Hematopoietic multipotent progenitor cell treated with erythropoietin and hydrocortisone succinate and interleukin-3 and kit ligand, for 17 days (in vitro differentiated cells): ENCODE results near the gene RIPOR3.
"Not testable (repeated sequence)": the region's sequence is repeated elsewhere in the genome, so short reads cannot be mapped to it uniquely, and the experiment has no call there.

Experiments
- DNase-seq: peaks from one replicate; pipeline ENCODE4 v3.0.0-alpha.2; 2015; ENCODE audit warnings: low spot score

Gene RIPOR3

DNA sequence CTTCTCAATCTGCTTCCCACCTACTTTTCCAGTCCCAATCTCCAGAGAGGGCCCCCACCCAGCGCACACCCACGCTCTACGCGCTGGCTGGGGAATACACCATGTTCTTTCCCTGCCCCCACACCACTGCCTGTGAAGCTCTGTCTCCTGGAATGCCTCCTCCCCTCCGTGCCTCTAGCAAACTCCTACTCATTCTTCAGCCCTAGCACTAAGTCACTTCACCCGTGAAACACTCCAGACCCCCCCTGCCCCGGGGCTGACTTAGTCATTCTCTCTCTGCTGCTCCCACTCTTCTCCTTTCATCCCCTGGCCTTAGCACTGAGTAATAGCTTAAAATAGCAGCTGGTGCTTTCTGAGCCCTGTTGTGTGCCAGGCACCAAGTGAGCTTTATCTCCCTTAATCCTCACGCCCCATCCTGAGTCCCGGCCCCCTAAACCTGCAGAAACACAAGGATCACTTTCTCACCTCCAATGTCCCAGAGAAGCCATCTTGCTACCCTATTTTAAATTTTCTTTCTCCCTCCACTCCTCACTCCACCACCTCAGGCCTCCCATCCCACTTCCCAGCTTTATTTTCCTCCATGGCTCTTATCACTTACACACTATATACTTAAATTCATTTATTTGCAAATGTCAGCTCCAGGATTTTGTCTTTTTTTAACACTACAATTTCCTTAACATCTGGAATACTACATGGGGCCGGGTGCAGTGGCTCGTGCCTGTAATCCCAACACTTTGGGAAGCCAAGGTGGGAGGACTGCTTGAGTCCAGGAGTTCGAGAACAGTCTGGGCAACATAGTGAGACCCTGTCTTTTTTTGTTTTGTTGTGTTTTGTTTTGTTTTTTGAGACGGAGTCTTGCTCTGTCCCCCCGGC is 33.7 kb upstream of the RIPOR3 start:
- no peak for DNase-seq

DNA sequence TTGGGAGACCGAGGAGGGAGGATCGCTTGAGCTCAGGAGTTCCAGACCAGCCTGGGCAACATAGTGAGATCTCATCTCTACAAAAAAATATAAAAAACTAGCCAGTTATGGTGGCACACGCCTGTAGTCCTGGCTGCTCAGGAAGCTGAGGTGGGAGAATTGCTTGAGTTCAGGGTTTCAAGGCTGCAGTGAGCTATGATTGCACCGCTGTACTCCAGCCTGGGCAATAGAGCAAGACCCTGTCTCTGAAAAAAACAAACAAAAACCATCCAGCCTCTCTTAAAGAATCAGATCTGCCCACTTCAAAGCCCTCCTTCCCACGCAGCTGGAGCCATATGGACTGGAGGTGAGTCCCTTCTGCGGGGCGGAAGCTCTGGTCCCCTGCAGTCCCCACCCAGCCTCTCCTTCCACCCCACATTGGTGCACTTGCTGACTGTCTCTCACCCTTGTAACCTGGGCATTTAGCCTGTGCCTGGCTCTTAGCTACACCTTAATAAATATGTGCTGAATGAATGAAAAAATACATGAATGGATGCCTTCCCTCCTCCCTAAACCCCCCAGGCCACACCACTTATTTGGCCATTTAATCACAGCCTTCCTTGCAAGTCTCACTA is 32.9 kb upstream of the RIPOR3 start:
- DNase-seq, result no peak

DNA sequence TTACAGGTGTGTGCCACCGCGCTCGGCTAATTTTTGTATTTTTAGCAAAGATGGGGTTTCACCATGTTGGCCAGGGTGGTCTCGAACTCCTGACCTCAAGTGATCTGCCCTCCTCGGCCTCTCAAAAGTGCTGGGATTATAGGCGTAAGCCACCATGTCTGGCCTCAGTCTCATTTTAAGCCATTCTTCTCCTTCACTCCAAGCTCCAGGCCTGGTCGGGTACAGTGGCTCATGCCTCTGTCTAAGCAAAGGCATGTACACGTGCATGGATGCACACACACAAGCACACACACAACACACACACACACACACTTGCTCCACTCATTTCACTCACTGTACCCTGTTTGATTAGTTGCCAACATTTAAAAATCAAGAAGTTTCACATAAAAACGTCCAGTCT is 32.3 kb upstream of the RIPOR3 start:
- no peak for DNase-seq

- DNase-seq, result no peak
Measured at GRCh38 chr20:50722424-50723155, 31.2 kb upstream of the RIPOR3 start.

DNA sequence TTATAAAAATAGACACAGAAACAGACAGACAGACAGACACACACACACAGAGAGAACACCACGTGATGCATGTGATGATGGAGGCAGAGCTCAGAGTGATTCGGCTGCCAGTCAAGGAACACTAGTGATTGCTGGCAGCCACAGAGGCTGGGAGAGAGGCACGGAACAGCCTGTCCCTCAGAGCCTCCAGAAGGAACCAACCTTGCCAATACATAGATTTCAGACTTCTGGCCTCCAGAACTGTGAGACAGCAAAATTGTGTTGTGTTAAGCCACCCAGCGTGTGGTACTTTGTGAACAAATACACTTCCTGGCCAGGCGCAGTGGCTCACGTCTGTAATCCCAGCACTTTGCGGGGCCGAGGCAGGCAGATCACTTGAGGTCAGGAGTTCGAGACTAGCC is 30.5 kb upstream of the RIPOR3 start:
- DNase-seq, result no peak

DNA sequence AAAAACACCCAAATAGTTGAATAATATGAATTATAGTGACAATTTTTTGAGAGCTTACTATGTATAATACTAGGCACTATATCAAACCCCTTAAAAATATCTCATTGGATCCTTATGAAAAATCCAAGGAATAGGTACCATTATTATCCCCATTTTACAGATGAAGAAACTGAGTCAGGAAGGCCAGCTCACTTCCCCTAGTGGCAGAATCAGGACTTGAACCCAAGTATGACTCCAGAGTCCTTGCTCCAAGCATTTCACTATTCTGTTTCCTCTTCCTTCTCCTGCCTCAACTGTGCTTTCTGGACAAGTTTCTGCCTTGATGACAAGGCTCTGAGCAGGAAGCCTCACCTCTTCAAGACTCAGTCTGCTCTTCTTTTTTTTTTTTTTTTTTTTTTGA is 29.2 kb upstream of the RIPOR3 start:
- no peak for DNase-seq

DNA sequence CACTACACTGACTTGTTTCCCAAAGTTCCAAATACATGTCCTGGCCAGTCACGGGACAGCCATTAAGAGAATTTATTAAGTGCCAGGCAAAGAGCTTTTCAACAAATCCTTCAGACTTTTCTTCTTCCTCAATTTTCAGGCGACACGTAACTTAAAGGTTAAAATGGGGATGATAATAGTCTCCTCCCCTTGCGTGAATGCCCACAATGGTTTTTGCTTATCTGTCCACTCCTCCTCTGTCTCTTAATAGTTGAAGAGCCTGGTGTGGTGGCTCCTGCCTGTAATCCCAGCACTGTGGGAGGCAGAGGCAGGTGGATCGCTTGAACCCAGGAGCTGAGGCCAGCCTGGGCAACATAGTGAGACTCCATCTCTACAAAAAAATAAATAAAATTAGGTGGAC is 28.7 kb upstream of the RIPOR3 start:
- no peak for DNase-seq

GRCh38 chr20:50719328-50719727 is 28.0 kb upstream of the RIPOR3 start:
- no peak for DNase-seq

DNA sequence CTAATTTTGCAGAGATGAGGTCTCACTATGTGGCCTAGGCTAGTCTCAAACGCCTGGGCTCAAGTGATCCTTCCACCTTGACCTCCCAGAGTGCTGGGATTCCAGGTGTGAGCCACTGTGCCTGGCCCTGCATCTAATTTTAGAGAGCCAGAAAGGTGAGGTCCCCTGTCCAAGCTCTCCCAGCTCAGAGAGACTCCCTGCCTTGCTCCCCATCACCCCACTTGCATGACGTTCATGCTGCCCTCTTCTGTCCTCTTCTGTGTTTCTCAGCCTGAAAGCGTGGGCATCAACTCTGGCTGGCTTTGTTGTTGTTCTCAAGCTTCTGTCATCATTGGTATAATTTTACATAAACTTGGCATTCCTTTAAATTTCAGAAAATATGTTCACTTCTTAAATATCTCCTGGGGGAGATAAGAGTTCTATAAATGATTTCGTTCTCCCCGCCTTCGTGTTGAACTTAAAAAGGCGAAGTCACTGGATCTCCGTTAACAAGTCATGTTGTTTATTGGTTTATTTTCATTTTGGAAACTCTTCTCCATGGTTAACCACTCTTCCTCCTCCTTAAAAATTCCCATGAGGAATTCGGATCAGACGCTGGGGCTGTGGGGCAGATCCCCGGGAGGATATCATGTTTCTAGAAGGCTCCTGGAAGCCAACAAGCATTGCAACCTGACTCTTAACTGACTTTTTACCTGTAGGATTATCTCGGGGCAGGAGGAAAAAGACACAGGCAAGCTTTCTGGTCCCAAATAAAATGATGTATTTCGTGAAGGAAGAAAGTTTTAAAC is 26.8 kb upstream of the RIPOR3 start:
- DNase-seq, result peak; percentile 21

DNA sequence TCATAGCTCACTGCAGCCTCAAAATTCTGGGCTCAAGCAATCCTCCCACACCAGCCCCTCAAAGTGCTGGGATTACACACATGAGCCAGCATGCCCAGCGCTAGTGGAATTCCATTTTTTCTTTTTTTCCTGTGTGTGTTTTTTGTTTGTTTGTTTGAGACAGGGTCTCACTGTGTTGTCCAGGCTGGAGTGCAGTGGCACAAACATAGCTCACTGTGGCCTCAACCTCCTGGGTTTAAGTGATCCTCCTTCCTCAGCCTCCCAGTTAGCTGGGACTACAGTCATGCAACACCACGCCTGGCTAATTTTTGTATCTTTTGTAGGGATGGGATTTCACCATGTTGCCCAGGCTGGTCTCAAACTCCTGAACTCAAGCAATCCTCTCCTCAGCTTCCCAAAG is 26.0 kb upstream of the RIPOR3 start:
- DNase-seq, result no peak

DNA sequence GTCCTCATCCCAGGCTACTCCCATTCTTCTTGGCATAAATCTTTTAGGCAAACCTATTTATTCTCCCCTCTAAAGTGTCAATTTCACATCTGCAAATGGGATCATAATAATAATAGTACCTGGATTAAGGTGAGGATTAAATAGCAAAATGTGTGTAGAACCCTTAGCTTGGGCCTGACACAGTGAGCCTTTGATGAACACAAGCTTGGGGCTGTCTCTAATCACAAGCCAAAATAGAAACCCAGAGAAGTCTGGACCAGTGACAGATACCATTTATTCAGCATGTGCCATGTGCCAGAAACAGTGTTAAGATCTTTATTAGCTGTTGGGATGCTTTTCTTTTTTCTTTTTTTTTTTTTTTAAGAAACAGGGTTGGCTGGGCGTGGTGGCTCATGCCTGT is 25.2 kb upstream of the RIPOR3 start:
- no peak for DNase-seq

DNA sequence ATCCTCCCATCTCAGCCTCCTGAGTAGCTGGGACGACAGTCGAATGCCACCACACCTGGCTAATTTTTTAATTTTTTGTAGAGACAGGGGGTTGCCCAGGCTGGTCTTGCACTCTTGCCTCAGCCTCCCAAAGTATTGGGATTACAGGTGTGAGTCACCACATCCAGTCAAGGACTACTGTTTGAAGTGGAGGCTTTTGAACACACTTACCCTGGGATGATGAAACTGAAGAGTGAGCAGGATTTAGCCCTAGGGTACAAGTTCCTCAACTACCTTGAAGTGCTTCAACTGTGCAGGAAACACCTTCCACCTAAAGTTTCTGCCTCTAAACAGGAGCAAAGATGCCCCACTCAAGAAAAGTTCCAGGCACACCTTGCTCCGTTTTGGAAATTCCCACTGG is 24.4 kb upstream of the RIPOR3 start:
- DNase-seq, result no peak

GRCh38 chr20:50714426-50714825 is 23.1 kb upstream of the RIPOR3 start:
- not testable (repeated sequence) for DNase-seq

GRCh38 chr20:50713657-50714101 is 22.3 kb upstream of the RIPOR3 start:
- DNase-seq, result peak; percentile 54

- no peak for DNase-seq
Measured at GRCh38 chr20:50712771-50713656, 21.7 kb upstream of the RIPOR3 start.

- DNase-seq, result no peak
Measured at GRCh38 chr20:50711113-50711825, 19.9 kb upstream of the RIPOR3 start.

DNA sequence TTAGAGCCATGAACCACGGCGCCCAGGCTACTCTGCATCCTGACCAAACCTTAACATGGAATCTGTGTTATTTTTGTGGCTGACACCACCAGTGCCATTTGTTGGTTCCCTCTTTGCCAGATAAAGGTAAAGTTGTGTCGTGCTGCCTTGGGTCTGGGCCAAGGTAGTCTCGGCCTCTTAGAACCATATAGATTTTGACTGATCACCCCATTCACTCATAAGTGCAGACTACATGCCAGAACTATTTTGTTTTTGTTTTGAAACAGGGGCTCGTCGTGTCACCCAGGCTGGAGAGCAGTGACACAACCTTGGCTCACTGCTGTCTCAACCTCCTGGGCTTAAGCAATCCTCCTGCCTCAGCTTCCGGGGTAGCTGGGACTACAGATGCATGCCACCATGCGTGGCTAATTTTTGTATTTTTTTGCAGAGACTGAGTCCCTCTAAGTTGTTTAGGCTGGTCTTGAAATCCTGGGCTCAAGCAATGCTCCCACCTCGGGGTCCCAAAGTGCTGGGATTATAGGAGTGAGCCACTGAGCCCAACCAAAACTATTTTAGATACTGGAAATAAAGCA is 19.2 kb upstream of the RIPOR3 start:
- no peak for DNase-seq

- no peak for DNase-seq
Measured at GRCh38 chr20:50709636-50709973, 18.3 kb upstream of the RIPOR3 start.

DNA sequence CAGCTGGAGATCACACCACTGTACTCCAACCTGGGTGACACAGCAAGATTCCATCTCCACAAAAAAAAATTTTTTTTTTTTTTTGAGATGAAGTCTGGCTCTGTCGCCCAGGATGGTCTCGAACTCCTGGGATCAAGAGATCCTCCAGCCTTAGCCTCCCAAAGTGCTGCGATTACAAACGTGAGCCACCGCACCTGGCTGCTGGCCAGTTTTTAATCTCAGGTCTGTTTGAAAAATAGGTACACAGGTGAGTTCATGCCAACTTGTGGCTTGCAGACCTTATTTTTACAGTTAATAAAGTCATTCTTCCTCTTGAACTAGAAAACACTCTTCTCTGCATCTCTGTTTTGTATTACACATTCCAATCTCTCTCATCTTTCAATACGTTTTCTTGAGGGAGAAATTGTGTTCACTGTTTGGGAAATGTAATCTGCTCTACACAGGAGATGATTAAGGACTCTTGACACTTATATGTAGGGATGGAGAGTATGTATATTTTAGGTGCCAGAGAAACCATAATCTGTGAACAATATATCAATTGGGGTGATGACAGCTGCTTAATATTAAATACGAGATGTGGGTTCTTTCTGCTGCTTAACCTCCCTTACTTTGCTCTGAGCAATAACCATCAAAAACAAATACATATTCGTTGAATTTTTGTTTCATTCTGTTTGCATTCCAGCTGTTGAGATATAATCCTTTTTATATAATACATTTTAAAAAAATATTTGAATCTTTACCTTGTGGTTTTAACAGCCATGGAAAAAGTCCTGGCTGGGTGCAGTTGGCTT is 17.7 kb upstream of the RIPOR3 start:
- DNase-seq, result no peak
